Left lobe of liver (tissue), 2 donors: ENCODE results near the gene MACROD2. TPM values are rescaled to one million over a fixed set of nuclear protein-coding genes. Genes with fewer than 3 reads are reported as not detected.

ENCODE experiments used
- ATAC-seq: fragments of 200-7000 bp; cut with Tn5 transposase; one replicate; pipeline ENCODE4 v1.9.1; 2020; ENCODE audit warnings: mild to moderate bottlenecking, moderate library complexity
- DNase-seq: peaks from one replicate; pipeline ENCODE4 v3.0.0-alpha.2; 2020; ENCODE audit warnings: low spot score
- total RNA-seq: library from RNA; stranded (reverse); gene quantifications from one replicate; pipeline ENCODE4 v1.2.1, GENCODE V29; 2021
- donor health status: DM: no; HTN: no; CAD: no; lungs with moderate emphysema.
- donor health status: DM: no; HTN: yes; CAD: no.

MACROD2 gene
- total RNA-seq, 1 donor from 2014 or later, result 3.7 TPM

DNA sequence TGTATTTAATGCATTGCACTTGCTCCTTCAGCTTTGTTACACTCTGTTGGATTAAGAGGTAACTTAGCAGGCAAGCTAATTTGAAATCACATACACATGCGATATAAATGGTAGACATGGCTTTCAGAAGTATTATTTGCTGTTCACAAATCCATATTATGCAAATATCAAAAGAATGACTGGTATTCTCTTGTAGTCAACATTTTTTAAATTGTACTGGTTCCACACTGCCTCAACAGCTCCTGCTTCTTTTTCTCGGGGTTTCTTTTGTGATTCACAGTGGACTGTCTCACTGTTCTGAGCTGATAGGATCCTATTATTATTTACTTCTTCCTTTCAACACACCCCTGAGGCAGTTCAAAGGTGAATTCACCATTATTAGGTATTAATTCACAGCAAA is 1650.5 kb downstream of the MACROD2 start:
- ATAC-seq, result no peak

DNA sequence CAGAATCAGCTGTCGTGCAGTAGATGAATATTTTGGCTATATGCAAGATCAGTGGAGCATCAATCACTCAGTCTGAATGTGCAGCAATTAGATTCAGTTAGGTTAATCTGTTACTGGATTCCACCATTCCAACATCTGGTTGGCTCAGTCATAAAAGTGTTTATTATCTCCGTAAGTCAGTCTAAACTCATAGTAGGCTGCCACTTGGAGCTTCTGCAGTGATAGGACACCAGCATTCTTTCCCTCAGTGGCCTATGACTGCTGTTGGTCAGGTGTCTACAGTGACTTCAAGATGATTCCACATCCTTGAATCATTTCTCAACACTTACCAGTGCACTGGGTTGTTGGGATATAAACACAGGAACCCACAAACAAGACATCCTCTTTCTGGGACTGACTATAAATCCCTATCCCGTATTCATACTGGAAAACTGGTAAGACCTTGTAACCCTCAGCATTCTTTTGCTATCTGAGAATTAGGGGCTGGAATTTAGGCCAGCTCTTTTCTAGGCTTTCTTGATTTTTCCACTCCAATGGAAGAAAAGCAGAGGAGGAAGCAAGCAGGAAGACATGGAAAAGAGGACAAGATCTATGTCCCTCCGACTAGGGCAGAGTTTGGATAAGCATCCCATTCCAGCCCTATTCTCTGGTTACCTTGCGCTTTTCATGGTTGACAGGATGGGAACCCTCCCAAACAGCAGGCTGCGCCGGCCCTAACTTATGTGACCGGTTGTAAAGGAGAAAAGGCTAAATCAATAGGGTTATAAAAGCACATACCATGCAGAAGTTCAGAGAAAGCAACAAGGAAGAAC is 1658.3 kb downstream of the MACROD2 start:
- DNase-seq (no peak), ATAC-seq (no peak)

More for the DNA sequence above, 1650.5 kb downstream of the MACROD2 start:
- no peak for DNase-seq

DNA sequence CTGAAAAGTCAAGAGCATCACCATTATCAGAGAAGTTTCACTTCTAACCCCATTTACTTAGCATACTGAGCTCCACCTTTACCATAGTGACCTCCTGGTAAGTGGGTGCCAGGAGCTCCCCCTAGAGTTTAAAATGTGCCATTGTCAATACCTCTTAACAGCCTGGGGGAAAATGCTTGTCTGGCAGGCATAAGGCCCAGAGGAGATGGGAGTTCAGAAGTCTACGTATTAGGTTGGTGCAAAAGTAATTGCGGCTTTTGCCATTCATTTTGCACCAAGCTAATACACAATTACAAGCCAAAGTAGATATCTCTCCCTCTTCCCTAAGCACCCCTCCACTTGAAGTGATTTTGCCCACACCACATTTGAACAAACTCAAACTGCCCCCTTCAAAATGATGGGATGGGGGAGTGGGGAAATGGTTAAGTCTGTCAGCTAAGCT is 1658.9 kb downstream of the MACROD2 start:
- DNase-seq (peak; percentile 52), ATAC-seq (peak; percentile 100)

DNA sequence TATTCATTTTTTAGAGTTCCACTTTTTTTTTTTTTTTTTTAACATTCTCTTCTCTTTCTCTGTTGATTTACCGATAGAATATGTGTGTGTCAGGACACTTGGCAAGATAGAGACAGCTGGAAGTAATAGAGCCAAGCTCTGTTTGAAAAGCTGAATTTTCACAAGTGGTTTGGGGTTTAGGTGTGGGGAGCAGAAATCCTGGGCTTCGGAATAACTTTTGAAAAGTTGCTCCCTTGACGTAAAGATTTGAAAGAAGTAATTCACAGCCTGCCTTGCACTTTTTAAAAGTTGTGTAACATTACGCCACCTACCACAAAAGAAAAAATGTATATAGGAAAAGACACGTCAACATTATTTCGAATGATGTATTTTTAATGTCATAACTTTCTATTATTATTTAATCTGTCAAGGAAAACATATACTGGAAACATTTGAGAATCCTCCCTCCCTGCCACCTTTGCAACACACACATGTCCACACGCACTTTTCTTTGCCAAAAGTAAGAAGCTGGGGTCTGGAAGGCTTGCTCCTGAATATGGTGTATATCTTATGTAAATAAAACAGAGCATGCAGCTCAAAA is 1660.1 kb downstream of the MACROD2 start:
- ATAC-seq (no peak), DNase-seq (no peak)

DNA sequence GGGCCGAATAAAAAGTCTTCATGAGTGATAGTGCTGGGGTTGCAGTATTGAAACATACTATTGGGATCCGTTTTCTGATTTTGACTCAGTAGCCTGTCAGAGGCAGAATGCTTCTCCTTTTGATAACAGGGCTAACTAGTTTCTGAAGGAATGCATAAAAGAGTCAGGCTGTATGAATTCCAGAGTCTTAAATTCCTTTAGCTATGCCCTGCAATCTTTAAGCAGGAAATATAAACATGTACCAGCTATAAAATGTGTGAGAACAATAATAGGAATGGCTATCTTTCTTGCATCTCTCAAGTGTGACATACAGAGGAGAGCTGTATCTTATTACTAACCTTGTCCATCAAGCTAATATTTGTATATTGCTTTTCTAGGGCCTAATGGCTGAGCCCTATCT is 1660.8 kb downstream of the MACROD2 start:
- DNase-seq, result no peak
- ATAC-seq, result no peak

DNA sequence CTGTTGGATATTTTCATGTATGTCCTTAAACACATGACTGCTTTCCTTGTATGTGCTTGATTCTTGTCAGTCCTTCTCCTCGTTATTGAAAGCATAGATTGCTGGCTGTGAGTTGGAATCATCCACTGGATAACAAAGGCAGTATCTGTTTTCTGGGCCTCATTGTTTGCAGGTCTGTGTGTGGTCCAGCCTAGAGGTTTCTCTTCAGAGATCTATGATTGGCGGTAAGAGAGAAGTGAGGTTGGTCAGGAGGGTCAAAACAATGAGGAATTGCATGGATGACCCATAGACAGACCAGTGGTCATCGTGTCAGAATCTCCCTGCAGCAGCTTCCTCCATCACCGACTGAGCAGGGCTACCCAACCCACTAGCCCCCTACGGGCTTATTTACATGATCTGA is 1663.0 kb downstream of the MACROD2 start:
- DNase-seq (no peak), ATAC-seq (no peak)

DNA sequence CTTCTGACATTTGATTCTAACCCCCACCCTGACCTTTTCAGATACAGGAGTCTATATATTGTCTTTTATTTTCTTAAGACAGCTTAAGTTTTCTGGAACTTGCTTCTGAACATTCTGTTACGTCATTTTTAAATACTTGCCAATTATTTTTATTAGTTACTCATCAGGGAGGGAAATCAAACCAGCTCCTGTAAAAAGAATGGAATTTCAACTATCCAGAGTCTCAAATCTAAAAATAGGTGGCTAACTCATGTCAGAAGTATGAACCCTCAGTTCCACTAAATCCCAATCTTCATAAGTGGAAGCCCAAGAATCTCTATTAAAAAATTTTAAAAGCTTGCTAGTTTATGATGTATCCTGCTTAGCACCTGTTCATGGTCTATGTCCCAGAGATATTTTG is 1677.9 kb downstream of the MACROD2 start:
- no peak for ATAC-seq
- no peak for DNase-seq

DNA sequence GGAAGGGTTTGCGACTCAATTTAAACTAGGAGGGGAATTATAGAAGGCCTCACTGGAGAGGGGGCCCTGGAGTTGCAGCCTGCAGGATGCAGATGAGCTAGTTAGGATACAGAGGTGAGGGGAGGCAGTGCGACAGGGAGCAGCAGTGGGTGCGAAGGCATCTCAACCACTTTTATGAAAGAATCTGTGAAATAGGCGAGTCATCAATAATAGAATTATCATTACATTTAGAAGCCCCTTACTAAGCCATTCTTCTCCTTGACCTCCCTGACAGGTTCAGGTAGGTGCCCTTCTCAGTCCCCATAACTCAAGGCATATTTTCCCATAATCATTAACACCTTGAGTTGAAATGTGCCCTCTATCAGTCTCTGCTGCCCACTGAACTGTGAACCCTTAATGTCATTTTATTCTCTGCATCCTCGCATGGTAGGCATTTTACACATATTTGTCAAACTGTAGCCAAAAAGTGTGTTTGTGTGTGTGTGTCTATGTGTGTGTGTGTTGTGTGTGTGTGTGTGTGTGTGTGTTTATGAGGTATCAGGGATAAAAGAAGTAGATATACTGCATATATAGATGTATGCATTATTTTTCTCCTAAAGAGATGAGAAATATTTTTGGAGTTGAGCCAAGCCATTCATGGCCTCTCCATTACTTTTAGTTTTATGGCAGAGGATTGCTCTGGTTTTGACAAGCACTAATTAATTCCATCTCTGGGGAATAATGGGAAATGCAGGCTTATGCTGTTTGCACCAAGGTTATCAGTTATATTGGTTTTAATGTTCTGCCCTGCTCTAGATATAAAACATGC is 1679.1 kb downstream of the MACROD2 start:
- DNase-seq (no peak), ATAC-seq (no peak)

DNA sequence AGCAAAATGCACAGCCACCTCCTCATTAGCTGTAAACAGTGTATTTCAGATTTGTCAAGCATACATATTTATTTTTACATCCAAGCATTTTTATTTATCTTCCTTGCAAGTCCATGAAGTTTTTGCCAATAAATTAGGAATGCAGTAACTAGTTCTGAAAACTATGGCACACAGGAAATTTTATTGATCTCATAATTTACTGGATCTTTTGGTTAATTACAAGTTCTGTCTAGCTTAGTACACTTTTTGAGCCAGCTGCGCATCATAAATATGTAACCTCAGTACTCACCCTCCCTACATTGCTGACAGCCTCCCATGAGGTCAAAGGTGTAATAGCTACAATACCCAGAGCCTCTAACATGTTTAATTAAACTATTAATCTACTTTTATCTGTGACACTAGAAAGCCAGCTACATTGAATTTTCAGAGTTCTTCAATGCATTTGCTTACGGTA is 1679.8 kb downstream of the MACROD2 start:
- DNase-seq, result no peak

DNA sequence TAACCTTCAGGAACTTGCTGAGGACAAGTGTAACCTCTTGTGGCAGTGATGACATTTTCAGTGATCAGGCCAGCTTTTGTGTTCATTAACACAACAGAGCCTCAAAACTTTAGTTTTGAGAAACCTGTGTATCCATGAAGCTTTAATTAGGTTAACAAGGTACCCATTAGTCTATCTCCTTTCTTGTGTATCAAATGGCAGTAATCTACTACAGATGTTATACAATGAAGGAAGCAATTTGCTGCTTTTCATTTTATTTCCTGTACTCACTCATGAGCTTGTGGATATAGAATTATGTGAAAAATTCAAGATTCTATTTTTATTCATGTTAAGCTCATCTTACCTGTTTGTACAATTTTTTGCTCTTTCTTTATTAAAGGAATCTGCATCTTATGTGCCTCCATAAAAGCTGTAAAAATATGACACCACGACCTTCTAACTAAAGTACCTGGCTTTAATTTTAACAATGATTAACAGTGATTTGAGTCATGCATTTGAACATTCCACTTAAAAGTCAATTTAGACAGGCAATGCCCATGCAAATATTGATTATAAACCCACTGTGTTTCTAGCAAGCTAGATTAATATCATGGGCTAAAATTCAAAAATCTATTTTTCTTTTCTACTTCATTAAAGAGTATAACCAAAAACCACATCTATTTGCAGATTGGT is 1680.6 kb downstream of the MACROD2 start:
- no peak for DNase-seq
- no peak for ATAC-seq

More for the DNA sequence above, 1679.8 kb downstream of the MACROD2 start:
- ATAC-seq, result no peak

DNA sequence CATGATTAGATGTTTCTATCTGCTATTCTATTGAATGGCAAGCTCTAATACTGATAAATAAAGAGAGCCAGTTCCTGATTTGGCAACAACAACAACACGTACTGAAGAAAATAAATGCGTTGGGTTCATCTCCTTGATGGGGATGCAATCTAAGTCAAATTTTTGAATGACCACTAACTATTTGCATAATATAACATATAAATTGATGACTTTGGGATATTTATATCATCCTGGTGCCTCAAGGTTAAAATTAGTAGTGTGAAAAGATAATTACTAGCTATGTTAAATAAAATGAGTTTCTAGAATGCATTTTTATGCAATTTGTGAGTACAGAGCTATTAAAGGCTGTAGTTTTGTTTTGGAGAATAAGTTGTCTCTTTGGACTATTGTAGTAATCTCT is 1681.5 kb downstream of the MACROD2 start:
- no peak for ATAC-seq
- no peak for DNase-seq

DNA sequence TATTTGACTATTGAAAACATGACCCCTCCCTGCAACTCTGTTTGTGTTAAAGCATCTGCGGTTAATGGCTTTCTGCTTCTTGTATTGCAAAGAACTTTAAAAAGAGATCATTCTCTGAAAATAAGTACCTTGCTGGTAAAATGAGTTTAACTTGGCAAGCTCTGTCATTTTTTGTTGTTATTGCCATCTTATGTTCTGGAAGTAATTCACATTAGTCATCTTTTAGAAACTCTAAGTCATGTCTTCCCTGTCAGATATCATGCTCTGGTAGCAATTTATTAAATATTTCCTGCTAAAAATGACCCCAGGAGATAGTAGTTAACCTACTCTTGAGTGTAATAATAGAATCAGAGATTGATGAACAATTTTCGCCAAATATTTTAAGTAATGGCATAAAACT is 1687.4 kb downstream of the MACROD2 start:
- DNase-seq (no peak), ATAC-seq (no peak)

DNA sequence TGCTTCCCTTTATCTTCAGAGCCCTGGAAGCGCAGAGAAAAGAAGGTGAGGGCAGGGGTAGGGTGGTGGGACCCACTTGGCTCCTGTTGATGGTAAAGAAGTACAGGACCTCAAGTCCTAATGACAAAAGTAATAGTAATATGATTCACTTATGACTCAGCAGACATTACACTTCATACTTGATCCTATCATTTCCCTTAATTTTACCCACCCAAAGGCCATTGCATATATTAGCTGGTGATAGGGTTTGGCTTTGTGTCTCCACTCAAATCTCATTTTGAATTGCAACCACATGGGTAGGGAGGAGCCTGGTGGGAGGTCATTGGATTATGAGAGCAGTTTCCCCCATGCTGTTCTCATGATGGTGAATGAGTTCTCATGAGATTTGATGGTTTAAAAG is 1697.3 kb downstream of the MACROD2 start:
- ATAC-seq (no peak), DNase-seq (no peak)

DNA sequence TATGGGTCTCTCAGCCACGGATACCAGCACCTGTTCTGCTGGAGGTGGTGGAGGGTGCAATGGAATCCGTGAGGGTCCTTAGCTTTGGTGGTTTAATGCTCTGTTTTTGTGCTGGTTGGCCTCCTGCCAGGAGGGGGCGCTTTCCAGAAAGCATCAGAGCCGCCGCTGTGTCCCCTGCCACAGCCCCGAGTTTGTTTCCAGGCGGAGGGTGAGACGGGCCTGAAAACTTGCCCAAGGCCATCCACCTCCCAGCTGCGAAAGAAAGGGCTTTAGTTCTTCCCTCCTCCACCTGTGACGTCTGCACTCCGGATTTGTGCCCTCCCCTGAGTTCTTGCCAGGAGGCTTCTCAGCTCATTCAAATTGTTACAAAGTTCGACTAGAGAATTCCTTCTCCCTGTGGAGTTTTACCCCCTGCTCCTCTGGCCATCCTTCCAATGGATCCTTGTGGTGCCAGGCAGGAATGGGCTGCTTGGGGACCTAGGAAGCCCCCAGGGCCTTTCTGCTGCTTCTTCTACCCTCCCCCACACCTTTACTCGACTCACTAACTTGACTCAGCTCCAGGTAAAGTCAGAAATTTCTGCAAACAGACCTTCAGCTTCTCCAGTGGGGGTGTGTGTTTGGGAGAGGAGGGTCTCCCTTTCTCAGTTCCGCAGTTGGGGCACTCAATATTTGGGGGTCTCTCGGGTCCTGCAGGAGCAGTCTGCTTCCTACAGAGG is 1704.3 kb downstream of the MACROD2 start:
- no peak for ATAC-seq
- DNase-seq, result no peak

DNA sequence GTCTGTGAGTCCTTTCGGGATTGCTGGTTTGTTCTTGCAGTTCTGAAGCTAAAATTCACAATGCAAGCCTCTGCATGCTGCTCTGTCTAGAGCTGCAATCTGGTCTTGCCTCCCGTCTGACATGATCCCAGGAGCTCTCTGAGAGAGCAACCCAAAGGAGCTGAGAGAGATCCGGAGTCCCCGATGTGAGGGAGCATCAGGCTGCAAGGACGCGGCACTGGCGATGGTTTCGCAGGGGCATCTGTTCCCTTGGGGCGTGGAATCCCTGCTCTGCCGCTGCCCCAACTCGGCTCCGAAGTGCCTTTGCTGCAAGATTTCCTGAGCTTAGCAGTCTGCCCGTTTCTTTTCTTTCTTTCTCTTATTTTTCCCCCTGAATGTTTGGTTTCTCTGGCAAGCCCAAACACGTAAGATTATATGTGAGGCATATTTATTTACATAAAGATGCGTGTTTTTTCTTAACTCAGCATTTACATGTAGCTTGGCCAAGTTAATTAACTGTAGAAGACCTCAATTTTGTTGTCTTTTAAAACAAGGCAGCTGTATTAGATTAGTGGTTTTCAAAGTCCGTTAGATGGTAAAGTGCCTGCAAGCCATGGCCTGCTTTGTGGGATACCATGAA is 1704.9 kb downstream of the MACROD2 start:
- DNase-seq (no peak), ATAC-seq (no peak)

DNA sequence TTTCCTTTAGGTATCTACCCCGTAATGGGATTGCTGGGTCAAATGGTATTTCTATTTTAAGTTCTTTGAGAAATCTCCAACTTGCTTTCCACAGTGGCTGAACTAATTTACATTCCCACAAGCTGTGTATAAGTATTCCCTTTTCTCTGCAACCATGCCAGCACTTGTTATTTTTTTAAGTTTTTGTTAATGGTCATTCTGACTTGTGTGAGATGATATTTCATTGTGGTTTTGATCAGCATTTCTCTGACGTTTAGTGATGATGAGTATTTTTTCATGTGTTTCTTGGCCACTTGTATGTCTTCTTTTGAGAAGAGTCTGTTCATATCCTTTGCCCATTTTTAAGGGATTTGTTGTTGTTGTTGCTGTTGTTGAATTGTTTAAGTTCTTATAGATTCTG is 1706.8 kb downstream of the MACROD2 start:
- no peak for ATAC-seq

DNA sequence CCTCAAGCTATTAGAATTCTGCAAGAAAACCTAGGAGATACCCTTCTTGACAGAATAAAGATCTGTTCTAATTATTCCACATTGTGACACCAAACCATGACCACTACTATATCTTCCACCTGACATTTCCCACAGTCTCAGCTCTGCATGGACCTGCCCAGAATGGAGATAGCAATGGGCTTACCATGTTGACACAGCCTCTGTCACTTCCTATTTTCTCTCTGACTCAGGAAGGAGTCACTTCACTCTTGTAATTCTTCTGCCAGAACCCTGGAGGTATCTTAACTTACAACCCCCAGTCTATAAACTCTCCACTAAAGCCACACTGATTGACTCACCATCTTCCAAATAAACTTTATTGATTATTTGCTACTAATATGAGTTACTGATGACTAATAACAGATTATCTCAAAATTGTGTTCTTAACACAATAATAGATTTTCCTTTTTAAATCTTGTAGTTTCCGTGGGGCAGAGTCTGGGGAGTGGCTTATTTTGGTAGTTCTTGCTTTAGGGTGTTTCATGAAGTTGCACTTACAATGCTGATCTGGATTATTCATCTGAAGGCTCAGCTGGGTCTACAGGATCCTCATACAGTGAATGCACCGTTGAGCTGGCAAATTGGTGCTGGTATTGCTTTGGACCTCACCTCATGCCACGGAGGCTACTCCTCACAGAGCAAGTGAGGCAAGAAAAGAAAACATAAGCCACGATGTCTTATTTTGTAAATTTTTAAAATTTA is 1708.0 kb downstream of the MACROD2 start:
- DNase-seq (no peak), ATAC-seq (no peak)

More for the DNA sequence above, 1706.8 kb downstream of the MACROD2 start:
- DNase-seq, result no peak

DNA sequence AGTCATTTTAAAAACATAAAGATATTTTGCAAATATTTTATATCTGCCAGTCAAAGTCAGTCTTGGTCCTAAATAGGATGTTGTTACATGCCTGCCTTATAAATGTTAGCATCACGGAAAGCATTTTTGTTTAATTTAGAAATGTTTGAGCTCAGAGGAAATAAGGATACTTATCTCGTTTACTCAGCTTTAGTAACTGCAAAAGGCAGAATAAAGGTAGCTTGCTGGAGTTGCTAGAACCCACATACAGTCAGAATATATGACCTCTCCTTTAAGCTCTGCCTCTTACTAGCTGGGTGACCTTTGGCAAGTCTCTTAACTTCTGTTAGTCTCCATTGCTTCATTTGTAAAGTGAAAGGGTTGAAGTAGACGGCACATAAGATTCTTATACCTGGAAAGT is 1710.7 kb downstream of the MACROD2 start:
- DNase-seq, result no peak
- no peak for ATAC-seq

DNA sequence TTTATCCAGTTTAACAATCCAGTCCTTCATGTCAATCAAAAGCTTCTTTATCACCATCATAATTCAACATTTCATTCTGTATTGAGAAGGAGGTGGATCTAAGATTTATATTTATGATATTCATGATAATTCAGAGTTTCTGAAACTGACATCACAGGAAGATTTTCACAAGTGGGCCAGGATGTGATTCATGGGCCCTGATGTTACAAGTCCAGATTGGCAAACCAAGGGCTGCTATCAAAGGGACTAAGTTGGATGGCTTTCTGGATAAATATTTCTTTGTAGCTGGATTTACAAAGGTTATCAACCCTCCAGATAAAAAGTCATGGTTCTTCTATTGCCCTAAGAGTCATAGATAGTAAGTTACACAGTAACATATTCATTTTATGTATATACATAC is 1711.4 kb downstream of the MACROD2 start:
- no peak for ATAC-seq

More for the DNA sequence above, 1711.4 kb downstream of the MACROD2 start:
- no peak for DNase-seq
